Stimulated activated CD8-positive, alpha-beta memory T cell treated with anti-CD3 and anti-CD28 coated beads, Interleukin-12 subunit alpha, Interleukin-12 subunit beta, amount 100 ng/mL, for 1 hour (primary cell): ENCODE measurements around the gene GIT2.
"Not testable (repeated sequence)": the region's sequence is repeated elsewhere in the genome, so short reads cannot be mapped to it uniquely, and the experiment has no call there.

Experiments
- DNase-seq: peaks from one replicate; pipeline ENCODE4 v3.0.0-alpha.2; 2020; ENCODE audit warnings: low read depth

The GIT2 gene

DNA sequence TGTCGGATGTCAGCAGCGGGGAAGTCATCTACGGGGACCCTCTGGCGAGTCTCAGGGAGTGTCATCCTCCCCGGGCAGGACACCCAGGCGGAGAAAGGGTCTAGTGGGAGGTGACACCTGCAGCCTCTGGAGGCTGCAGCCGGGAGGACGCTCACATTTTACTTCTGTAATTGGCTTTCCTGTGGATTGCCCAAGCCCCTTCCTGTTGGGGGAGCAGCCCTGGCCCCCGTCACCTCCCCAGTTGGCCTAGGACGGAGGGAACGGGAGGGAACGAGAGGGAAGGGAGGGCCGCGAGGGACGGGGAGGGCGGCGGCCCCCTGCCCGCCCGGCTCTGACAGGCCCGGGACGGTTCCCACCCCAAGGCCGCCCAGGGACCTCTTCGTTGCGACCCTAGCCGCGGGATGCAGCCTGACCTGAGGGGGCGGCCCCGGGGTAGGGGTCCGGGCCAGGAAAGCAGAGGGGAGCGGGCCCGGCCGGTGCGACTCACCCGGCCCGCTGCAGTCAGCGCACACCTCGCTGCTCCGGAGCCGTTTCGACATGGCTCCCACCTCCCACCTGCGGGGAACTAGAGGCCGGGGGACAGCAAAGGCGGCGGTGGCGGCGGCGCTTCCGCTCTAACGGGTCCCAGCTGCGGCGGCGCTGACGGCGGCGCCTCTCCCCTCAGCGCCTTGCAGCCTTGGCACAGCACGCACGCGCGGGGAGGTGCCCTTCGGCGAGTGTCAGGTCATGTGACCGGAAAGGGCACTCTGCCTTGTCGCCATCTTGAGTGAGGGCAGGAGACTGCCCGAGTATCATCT is at the start of gene GIT2:
GIT2 (minus strand) TSS at position 683 of the 797 bp plus-strand sequence; CDS start at position 539, 144 bp downstream.
- peak; percentile 89 for DNase-seq

DNA sequence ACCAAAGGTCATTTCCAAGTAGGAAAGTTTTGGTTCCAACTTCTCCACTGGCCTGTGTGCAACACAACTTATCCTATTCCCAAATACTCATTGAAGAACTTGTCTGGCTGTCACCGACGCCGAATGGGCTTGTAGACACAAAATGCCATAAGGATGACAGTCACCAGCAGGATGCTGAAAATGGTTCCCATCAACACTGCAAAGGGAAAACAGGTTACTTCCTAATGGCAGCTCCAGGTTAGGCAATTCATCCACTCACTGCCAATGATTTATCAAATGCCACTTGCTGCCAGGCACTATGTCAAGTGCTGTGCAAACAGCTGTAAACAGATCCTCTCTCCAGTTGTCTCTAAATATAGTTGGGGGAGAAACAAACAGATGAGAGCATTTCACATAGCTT is 46.1 kb upstream of the GIT2 start:
- DNase-seq: no peak

GRCh38 chr12:110039085-110039807 is 43.1 kb upstream of the GIT2 start:
- DNase-seq: no peak

- no peak for DNase-seq
These were observed 42.5 kb upstream of the GIT2 start for GRCh38 chr12:110038741-110039084.

- DNase-seq: no peak
These were observed 41.1 kb upstream of the GIT2 start for GRCh38 chr12:110037315-110037714.

GRCh38 chr12:110035534-110036104 is 39.5 kb upstream of the GIT2 start:
- DNase-seq: no peak

DNA sequence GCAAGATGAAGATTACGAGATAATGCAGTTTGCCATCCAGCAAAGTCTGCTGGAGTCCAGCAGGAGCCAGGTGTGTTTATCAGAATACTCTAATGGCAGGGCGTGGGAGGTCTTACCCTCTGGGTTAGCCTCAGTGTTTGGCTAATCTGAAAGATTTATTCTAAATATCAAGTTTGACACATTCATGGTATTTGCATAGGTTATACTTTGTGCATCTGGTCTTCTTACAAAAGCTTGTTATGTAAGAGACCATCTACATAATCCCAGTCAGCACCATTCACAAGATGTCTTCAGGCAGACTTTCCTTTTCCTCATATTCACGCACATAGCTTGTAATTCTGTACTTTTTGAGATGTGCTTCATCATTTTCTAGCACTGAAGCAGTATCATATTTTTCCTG is 37.7 kb upstream of the GIT2 start:
- DNase-seq: no peak

GRCh38 chr12:110029290-110029815 is 33.2 kb upstream of the GIT2 start:
- DNase-seq: no peak

GRCh38 chr12:110028323-110028722 is 32.2 kb upstream of the GIT2 start:
- no peak for DNase-seq

GRCh38 chr12:110024051-110024450 is 27.9 kb upstream of the GIT2 start:
- no peak for DNase-seq

DNA sequence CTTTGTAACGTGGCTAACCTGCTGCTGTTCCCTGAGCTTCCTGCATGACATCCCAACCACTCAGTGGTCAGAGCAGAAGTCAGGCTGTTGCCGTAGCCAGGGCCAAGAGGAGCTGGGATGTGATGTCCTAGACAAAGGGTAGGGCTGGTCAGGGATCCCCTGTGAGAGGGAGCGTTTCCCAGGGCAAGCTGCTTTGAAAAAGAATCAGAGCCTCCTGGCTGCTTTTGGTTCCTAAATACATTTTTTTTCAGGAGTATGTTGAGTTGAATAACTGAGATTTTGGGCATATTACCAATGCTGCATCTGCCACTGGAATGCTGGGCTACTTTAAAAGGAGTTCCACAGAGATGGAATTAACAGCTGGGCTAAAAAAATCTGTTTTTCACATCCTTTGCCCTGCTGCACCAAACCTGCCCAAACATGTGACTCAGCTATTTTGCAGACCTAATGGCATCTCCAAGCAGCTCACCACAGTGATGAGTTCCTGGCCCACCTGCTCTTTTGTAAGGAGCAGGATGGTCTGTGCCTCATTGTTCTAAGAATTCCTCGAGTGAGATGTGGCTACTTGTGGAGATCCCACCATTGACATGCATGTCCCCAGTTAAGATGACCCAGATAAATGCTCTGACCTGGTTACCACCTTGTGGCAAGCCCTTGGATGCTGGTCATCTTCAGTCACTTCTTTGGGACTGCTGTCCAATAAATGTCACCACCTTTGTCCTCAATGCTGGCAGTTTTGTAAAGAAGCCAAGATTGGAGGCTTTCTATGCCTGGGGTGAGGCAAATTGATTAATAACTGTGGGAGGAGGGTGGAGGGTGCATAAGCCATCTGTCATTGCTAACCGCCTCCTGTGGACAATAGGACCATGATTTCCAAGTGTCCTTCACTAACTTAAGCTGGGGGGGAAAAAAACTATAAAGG is 27.2 kb upstream of the GIT2 start:
- no peak for DNase-seq

- no peak for DNase-seq
These were observed 24.8 kb upstream of the GIT2 start for GRCh38 chr12:110020956-110021355.

- DNase-seq: no peak
These were observed 19.0 kb upstream of the GIT2 start for GRCh38 chr12:110015132-110015531.

DNA sequence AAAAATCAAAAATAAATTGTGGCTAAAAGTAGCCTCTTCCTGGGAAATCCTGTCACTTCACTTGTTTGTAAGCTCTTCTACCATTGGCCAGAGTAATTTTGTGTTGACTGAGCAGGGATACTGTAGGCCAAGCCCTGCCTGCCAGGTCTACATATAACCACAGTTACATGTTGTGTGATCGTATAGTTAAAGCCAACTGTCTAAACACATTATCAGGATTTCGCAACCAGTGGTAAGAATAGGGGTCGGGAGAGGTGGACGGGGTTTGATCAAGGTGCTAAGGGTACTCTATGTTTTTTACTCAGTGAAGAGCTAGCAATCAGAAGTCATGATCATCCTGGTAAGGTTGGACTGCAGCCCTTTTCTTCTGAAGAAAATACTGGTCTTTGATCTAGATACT is 16.5 kb upstream of the GIT2 start:
- DNase-seq: no peak

- no peak for DNase-seq
These were observed 16.0 kb upstream of the GIT2 start for GRCh38 chr12:110012137-110012536.

GRCh38 chr12:110010853-110011723 is 14.9 kb upstream of the GIT2 start:
- DNase-seq: no peak

DNA sequence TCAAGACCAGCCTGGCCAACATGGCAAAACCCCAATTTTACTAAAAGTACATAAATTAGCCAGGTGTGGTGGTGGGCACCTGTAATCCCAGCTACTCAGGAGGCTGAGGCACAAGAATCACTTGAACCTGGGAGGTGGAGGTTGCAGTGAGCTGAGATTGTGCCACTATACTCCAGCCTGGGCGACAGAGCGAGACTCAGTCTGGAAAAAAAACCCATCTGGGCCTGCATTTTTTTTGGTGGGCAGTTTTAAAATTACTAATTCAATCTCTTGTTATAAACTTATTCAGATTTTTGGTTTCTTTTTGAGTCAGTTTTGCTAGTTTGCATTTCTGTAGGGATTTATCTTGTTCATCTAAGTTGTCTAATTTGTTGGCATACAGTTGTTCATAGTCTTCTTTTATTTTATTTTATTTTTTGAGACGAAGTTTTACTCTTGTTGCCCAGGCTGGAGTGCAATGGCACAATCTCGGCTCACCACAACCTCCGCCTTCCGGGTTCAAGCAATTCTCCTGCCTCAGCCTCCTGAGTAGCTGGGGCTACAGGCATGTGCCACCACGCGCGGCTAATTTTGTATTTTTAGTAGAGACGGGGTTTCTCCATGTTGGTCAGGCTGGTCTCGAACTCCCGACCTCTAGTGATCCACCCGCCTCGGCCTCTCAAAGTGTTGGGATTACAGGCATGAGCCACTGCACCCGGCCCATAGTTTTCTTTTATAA is 12.7 kb upstream of the GIT2 start:
- DNase-seq: not testable (repeated sequence)

DNA sequence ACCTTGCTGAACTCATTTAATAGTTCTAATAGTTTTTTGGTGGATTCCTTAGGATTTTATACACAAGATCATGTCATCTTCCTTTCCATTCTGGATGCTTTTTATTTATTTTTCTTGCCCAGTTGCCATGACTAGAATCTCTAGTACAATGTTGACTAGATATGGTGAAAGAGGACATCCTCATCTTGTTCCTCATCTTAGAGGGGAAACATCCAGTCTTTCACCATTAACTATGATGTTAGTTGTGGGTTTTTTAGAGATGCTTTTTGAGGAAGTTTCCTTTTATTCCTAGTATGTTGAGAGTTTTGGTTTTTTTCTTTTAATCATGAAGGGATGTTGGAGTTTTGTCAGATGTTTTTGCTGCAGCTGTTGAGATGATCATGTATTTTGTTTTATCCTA is 11.7 kb upstream of the GIT2 start:
- DNase-seq: no peak

DNA sequence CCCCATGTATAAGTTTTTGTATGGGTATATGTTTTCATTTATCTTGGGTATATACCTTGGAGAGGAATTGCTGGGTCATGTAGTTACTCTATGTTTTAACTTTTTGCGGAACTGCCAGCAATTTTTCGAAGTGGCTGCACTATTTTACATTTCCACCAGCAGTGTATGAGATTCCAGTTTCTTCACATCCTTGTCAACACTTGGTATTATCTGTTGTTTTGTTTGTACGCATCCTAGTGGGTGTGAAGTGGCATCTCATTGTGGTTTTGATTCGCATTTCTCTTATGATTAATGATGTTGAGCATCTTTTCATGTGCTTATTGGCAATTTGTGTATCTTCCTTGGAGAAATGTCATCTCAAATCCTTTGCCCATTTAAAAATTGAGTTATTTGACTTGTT is 9.9 kb upstream of the GIT2 start:
- no peak for DNase-seq

GRCh38 chr12:110005319-110005973 is 9.3 kb upstream of the GIT2 start:
- no peak for DNase-seq
